Nephron progenitor cell (in vitro differentiated cells): ENCODE data around the gene IQCF2.
"Not testable (repeated sequence)": the region's sequence is repeated elsewhere in the genome, so short reads cannot be mapped to it uniquely, and the experiment has no call there.

Experiments used
- DNase-seq: peaks from one replicate; pipeline ENCODE4 v3.0.0; 2021
- H3K27ac Mint-ChIP-seq: 2 replicates; pipeline ENCODE4 v1.8.0; 2021; ENCODE audit warnings: mild to moderate bottlenecking, moderate library complexity, mixed read lengths
- H3K27me3 Mint-ChIP-seq: 2 replicates; pipeline ENCODE4 v1.8.0; 2021; ENCODE audit warnings: mild to moderate bottlenecking, low read depth, mixed read lengths; ENCODE audit not compliant: poor library complexity
- H3K36me3 Mint-ChIP-seq: 2 replicates; pipeline ENCODE4 v1.8.0; 2021; ENCODE audit warnings: low read depth, mixed read lengths
- H3K4me1 Mint-ChIP-seq: 2 replicates; pipeline ENCODE4 v1.8.0; 2021; ENCODE audit warnings: mixed read lengths
- H3K4me3 Mint-ChIP-seq: 2 replicates; pipeline ENCODE4 v1.8.0; 2021; ENCODE audit warnings: mild to moderate bottlenecking, moderate library complexity, mixed read lengths
- H3K9me3 Mint-ChIP-seq: 2 replicates; pipeline ENCODE4 v1.8.0; 2021; ENCODE audit warnings: mild to moderate bottlenecking, moderate library complexity, mixed read lengths
- TF ChIP-seq, protein P1 (sequence below): fragments of 200-600 bp; sonication (generic); IDR thresholded peaks from 2 replicates; pipeline ENCODE4 v1.5.0; 2021; ENCODE audit warnings: antibody characterized with exemption

Gene IQCF2

DNA sequence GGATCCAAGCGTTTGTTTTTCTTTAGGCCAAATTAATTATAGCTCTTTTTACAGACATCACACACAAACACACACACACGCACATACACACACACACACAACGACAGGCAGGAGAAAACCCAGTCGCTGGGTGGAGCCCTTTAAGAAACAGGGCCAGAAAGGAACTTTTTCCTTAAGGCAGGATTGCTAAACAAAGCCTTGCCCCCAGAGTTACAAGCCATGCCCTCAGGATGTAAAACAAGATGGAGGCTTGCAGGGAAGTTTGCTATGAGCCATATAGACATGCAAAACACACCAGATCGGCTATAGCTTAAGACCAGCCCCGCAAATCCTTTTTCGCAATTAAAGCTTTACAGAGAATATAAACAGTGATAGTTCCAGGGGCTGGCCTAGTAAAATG is 16.3 kb upstream of the IQCF2 start:
- H3K4me1 Mint-ChIP-seq: no peaks in the 10 kb centered on the region
- no peaks in the 10 kb centered on the region for H3K36me3 Mint-ChIP-seq
- H3K9me3 Mint-ChIP-seq: peaks cover 34% of the 10 kb centered on the region
- no peak for DNase-seq
- no peak overlapping the region for H3K27ac Mint-ChIP-seq
- TF ChIP-seq, protein P1, sequence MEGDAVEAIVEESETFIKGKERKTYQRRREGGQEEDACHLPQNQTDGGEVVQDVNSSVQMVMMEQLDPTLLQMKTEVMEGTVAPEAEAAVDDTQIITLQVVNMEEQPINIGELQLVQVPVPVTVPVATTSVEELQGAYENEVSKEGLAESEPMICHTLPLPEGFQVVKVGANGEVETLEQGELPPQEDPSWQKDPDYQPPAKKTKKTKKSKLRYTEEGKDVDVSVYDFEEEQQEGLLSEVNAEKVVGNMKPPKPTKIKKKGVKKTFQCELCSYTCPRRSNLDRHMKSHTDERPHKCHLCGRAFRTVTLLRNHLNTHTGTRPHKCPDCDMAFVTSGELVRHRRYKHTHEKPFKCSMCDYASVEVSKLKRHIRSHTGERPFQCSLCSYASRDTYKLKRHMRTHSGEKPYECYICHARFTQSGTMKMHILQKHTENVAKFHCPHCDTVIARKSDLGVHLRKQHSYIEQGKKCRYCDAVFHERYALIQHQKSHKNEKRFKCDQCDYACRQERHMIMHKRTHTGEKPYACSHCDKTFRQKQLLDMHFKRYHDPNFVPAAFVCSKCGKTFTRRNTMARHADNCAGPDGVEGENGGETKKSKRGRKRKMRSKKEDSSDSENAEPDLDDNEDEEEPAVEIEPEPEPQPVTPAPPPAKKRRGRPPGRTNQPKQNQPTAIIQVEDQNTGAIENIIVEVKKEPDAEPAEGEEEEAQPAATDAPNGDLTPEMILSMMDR: no peak
- peaks cover 2% of the 10 kb centered on the region for H3K27me3 Mint-ChIP-seq
- no peak overlapping the region for H3K4me3 Mint-ChIP-seq

DNA sequence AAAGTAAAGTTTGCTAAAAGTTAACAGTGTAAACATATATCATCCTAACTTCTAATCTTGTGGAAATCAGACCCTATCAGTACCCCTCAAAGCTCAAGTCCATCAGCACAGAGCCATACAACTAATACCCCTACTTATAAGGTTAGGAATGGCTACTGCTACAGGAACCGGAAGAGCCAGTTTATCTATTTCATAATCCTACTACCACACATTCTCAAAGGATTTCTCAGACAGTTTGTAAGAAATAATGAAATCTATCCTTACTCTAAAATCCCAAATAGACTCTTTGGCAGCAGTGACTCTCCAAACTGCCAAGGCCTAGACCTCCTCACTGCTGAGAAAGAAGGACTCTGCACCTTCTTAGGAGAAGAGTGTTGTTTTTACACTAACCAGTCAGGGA is 6.0 kb upstream of the IQCF2 start:
- not testable (repeated sequence) for H3K4me1 Mint-ChIP-seq, H3K4me3 Mint-ChIP-seq, H3K27ac Mint-ChIP-seq, H3K36me3 Mint-ChIP-seq, DNase-seq
- peaks cover 11% of the 10 kb centered on the region for H3K27me3 Mint-ChIP-seq
- peaks cover 26% of the 10 kb centered on the region for H3K9me3 Mint-ChIP-seq

DNA sequence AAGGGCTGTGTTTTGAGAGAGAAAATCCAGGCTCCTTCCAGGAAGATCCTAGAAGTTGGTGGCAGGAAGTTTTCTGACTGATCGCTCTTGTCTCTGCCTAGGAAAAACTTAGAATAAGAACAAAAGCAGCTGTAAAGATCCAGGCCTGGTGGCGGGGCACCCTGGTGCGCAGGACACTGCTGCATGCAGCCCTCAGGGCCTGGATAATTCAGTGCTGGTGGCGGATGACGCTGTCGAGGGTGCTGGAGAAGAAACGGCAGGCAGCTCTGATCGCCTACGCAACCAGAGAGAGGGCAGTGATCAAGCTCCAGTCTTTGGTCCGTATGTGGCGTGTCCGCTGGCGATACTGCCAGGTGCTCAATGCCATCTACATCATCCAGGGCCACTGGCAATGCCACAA is 1.5 kb downstream of the IQCF2 start:
- peaks cover 10% of the 10 kb centered on the region for H3K27me3 Mint-ChIP-seq
- no peak for DNase-seq
- peaks cover 14% of the 10 kb centered on the region for H3K9me3 Mint-ChIP-seq
- H3K4me1 Mint-ChIP-seq: no peaks in the 10 kb centered on the region
- H3K36me3 Mint-ChIP-seq: no peaks in the 10 kb centered on the region
- no peak overlapping the region for H3K27ac Mint-ChIP-seq
- no peak overlapping the region for H3K4me3 Mint-ChIP-seq
- TF ChIP-seq, protein P1: no peak

DNA sequence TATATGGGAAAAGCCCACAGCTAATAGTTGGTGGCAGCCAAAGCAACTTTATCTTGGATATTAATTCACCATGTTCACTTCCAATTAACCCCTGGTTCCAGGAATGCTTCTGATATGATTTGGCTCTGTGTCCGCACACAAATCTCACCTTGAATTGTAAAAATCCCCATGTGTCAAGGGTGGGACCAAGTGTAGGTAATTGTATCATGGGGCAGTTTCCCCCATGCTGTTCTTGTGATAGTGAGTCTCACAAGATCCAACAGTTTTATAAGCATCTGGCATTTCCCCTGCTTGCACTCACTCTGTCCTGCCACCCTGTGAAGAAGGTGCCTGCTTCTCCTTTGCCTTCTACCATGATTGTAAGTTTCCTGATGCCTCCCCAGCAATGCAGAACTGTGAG is 7.5 kb downstream of the IQCF2 start:
- H3K4me1 Mint-ChIP-seq, H3K4me3 Mint-ChIP-seq, DNase-seq, H3K36me3 Mint-ChIP-seq, H3K9me3 Mint-ChIP-seq, H3K27ac Mint-ChIP-seq: not testable (repeated sequence)
- peaks cover 15% of the 10 kb centered on the region for H3K27me3 Mint-ChIP-seq

DNA sequence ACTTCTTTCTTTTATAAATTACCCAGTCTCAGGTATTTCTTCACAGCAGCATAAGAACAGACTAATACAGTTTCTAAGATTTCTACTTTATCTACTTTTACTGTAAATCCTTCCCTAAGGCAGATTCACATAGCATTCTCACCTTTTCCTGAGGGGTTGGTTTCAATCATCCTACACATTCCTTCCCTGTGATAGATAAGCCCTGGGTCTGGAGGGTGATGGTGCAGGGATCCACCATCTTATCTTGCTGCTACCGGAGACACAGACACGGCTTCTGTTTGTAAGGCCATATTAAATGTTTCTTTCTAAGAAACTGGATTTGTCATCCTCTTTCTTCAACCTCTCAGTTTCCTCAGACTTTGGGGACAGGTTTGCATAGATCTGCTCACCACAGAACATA is 7.9 kb downstream of the IQCF2 start:
- Mint-ChIP-seq H3K4me3 (no peak overlapping the region), H3K27ac (no peak overlapping the region), H3K36me3 (no peaks in the 10 kb centered on the region), H3K27me3 (peaks cover 16% of the 10 kb centered on the region), H3K4me1 (no peaks in the 10 kb centered on the region), H3K9me3 (no peaks in the 10 kb centered on the region)
- no peak for DNase-seq
- TF ChIP-seq, protein P1: no peak

DNA sequence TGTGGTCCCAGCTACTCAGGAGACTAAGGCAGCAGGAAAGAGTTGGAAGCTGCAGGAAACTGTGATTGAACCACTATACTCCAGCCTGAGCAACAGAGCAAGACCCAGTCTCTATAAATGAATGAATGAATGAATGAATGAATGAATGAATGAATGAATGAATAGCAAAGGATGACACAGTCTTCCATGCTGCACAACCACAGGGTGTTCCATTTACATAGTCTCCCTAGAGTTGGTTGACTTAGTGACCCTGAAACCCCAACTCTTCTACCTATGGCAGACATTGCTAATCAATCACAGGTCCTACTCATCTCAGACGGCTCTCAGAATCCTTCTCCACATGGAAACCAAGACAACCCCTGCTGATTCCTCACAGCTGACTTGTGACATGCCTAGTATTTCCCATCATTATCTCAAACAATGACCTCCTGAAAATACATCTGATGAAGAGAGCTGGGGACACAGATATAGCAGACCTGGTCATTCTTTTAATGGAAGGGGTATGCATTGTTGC is 11.9 kb downstream of the IQCF2 start:
- H3K27ac Mint-ChIP-seq: no peak overlapping the region
- peaks cover 29% of the 10 kb centered on the region for H3K27me3 Mint-ChIP-seq
- H3K9me3 Mint-ChIP-seq: no peaks in the 10 kb centered on the region
- H3K4me1 Mint-ChIP-seq: peaks cover 14% of the 10 kb centered on the region
- TF ChIP-seq, protein P1: no peak
- no peaks in the 10 kb centered on the region for H3K36me3 Mint-ChIP-seq
- DNase-seq: no peak
- H3K4me3 Mint-ChIP-seq: no peak overlapping the region

DNA sequence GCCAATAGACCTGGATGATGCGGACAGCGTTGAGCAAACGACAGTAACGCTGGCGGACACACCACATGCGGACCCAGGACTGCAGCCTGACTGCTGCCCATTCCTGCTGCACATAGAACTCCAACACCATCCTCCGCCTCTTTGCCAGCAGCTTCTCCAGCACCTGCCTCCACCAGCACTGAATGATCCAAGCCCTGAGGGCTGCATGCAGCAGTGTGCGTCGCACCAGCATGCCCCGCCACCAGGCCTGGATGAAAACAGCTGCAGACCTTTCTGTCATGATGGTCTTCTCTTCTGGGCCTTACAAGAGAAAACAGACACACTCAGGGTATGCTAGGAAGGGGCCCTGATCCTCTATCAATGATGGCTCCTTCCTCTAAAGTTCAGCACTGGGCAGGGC is 12.5 kb downstream of the IQCF2 start:
- no peak for DNase-seq
- peaks cover 32% of the 10 kb centered on the region for H3K27me3 Mint-ChIP-seq

More for the DNA sequence above, 12.5 kb downstream of the IQCF2 start:
- H3K4me3 Mint-ChIP-seq: no peak overlapping the region
- H3K9me3 Mint-ChIP-seq: no peaks in the 10 kb centered on the region
- H3K36me3 Mint-ChIP-seq: no peaks in the 10 kb centered on the region
- no peak overlapping the region for H3K27ac Mint-ChIP-seq
- H3K4me1 Mint-ChIP-seq: peaks cover 14% of the 10 kb centered on the region
- TF ChIP-seq, protein P1: no peak
